Measurements from ENCODE around the gene GGA1.

GGA1 gene

GRCh38 chr22:37639070-37639760, 30.6 kb downstream of the GGA1 start, which contains the start of gene SH3BP1:
Gene SH3BP1, plus strand, starts transcription at chr22:37639669. Its CDS starts 119 bp downstream, at chr22:37639788.
- TF ChIP-seq CTCF (IDR thresholded peaks at IDR 0.05) = no peak

GRCh38 chr22:37639771-37640590, 31.3 kb downstream of the GGA1 start:
- no peak for TF ChIP-seq CTCF (IDR thresholded peaks at IDR 0.05)

GRCh38 chr22:37640591-37641560, 32.2 kb downstream of the GGA1 start:
- TF ChIP-seq CTCF (IDR thresholded peaks at IDR 0.05) = no peak

- no peak for TF ChIP-seq CTCF (IDR thresholded peaks at IDR 0.05)
Measured at GRCh38 chr22:37641561-37641949, 32.9 kb downstream of the GGA1 start.

- peak; percentile 93 for TF ChIP-seq CTCF (IDR thresholded peaks at IDR 0.05)
Measured at GRCh38 chr22:37643225-37643847, 34.7 kb downstream of the GGA1 start.

GRCh38 chr22:37647317-37647716, 38.7 kb downstream of the GGA1 start:
- TF ChIP-seq CTCF (IDR thresholded peaks at IDR 0.05) = no peak

GRCh38 chr22:37647928-37648327, 39.3 kb downstream of the GGA1 start:
- TF ChIP-seq CTCF (IDR thresholded peaks at IDR 0.05) = no peak

Measured in LNCAP (cell line).